GM12872 (cell line): ENCODE data around the gene RNF187.

Experiments
- TF ChIP-seq, protein P1 (sequence below): IDR thresholded peaks from 3 replicates; pipeline ENCODE4 v1.5.1; 2011; ENCODE audit warnings: low read depth, mild to moderate bottlenecking, low read length, moderate library complexity; ENCODE audit not compliant: insufficient read depth

Gene RNF187

DNA sequence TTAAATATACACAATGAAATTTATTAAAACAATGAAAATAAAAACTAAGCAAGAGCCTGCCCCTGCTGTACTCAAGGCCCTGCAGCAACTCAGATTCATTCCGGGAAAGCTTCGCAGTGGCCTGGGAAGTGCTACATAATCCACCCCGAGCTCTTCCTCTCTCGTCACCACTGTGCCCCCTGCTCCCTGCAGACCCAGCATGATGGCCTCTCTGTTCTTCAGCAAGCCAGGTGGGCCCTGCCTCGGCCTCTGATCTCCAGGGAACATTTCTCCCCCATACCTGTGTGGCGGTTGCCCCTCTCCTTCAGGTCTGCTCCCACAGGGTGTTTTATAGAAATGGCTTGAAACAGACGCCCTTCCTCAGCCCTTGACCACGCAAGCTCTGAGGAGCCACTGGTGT lies 10.6 kb downstream of the RNF187 start:
- TF ChIP-seq, protein P1, sequence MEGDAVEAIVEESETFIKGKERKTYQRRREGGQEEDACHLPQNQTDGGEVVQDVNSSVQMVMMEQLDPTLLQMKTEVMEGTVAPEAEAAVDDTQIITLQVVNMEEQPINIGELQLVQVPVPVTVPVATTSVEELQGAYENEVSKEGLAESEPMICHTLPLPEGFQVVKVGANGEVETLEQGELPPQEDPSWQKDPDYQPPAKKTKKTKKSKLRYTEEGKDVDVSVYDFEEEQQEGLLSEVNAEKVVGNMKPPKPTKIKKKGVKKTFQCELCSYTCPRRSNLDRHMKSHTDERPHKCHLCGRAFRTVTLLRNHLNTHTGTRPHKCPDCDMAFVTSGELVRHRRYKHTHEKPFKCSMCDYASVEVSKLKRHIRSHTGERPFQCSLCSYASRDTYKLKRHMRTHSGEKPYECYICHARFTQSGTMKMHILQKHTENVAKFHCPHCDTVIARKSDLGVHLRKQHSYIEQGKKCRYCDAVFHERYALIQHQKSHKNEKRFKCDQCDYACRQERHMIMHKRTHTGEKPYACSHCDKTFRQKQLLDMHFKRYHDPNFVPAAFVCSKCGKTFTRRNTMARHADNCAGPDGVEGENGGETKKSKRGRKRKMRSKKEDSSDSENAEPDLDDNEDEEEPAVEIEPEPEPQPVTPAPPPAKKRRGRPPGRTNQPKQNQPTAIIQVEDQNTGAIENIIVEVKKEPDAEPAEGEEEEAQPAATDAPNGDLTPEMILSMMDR: no peak

- TF ChIP-seq, protein P1: no peak
Observed at GRCh38 chr1:228500143-228500734, 13.1 kb downstream of the RNF187 start.

DNA sequence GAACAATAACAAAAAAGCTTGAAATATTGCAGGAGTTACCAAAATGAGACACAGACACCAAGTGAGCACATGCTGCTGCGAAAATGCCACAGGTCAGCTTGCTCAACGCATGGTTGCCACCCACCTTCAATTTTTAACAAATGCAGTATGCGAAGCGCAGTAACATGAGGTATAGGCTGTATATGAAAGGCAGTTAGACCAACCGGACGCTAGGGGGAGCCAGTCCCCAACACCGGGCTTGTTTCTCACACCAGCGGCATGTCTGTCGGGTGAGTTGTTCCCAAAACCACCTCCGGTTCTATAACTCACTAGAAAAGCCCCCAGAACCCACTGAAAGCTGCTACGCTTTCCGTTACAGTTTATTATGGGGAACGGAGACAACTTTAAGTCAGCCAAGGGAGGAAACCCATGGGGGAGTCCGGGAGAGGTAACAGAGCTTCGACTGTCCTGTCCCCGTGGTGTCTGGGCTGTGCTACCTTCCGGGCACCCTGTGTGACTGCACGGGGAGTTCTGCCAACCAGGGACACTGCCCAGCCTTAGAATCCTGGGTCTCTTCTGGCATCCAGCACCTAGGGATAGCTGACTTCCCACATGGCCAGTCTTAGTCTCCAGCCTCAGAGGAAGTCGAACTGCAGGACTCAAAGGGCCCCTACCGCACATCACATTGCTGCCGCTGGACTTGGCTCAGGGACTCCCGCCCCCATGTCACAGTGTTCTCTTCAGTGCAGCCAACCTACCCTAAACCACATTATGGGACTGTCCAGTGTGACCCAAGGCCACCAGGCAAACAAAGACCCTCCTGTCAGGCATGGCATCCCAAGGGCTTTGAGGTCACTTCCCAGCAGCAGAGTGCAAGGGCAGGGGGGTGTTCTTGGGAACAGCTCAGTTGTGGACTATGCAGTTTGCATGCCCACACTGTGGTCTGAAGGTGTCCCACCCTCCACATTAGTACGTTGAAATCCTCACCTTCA lies 14.0 kb downstream of the RNF187 start:
- TF ChIP-seq, protein P1: peak; percentile 98

DNA sequence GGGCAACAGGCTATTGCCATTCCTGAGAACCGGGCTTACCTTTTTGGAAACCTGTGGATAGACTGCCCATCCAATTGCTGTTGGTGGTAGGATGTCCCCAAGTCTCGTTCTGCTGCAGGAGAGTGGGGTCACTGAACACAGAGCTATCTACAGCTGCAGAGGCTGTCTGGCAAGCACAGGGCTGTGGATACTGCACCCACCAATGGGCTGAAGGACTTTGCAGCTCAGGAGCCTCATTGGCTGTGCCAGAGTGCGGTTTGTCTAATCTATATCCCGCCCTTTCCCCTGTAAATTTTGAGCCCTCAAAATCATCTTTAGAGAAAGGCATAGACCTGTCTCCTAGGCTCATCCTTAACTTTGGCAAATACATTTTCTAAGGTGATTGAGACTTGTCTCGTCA lies 15.3 kb downstream of the RNF187 start:
- TF ChIP-seq, protein P1: no peak

DNA sequence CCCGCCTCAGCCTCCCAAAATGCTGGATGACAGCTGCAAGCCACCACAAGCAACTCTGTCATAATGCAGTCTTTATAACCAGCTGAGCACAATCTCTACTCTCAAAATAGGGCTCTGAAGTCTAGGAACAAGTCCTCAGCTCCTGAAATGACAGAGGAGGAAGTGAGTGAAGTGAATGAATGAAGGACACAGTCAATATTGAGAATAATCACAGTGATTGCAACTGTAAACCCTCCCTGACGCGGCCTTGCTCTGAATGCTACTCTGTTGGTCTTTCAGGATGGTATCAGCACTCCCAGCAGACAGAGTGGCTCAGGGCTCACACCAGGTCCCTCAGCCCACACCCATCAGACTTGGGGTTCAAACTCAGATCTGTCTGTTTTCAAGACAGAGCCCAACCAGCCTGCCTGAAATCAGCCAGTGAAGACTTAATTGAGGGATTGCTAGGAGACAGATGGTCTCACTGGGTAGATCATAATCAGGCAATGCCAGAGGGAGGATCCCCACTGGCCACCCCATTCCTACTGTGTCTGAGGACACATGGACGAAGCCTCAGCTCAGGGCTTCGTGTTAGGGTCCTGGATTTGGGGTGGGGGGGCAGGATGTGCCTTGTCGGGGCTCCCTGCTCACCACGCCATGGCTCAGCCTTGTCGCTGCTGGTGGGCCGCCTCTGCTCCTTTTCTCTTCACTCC lies 20.9 kb downstream of the RNF187 start:
- TF ChIP-seq, protein P1: no peak

DNA sequence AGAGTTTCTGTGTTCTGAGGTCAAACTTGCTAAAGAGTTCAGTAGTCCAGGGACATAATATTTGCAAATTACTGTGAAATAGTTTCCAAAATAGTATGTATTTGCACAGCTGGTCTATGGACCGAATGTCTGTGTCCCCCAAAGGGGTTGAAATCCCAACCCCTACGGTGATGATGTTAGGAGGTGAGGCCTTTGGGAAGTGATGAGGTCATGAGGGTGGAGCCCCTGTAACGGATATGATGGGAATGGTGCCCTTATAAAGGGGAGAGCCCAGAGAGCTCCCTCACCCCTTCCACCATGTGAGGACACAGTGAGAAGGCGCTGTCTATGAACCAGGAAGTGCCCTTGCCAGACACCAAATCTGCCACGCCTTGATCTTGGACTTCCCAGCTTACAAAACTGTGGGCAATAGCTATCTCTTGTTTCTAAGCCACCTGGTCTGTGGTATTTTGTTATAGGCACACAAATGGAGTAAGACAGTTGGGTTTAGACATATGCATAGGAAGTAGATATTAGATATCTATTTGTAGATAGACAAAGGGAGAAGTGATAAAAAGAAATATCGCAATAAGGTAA lies 21.7 kb downstream of the RNF187 start:
- TF ChIP-seq, protein P1: no peak
